Omental fat pad (tissue), 4 donors: ENCODE results near the gene C8G. TPM values are rescaled to one million over a fixed set of nuclear protein-coding genes. Genes with fewer than 3 reads are reported as not detected.

Experiments
- ATAC-seq: fragments of 150-250 bp; one replicate; pipeline ENCODE4 v1.9.1; 2016; ENCODE audit warnings: mild to moderate bottlenecking, moderate library complexity; ENCODE audit not compliant: low FRiP score
- DNase-seq: peaks from one replicate; pipeline ENCODE4 v3.0.0-alpha.2; 2019; ENCODE audit warnings: low spot score
- CTCF ChIP-seq, 3 donors: fragments of 450-650 bp; IDR thresholded peaks; one replicate each; pipeline ENCODE4 v1.5.1; 2016 to 2017; ENCODE audit warnings: antibody characterized with exemption in 3 of 3, mild to moderate bottlenecking in 3 of 3, moderate library complexity in 2 of 3
- total RNA-seq, 4 donors: library from RNA; depleted of rRNA; stranded (reverse); fragments of >200 nt; gene quantifications; one replicate each; pipeline ENCODE4 v1.1.0, GENCODE V29; 2016

The C8G gene
- total RNA-seq, 4 donors from 2014 or later = 4.3 TPM; not detected in 3

GRCh38 chr9:136960938-136961275 is 15.9 kb downstream of the C8G start:
- ATAC-seq = no peak
- TF ChIP-seq CTCF (IDR thresholded peaks at IDR 0.05) = no peak
- DNase-seq = no peak

DNA sequence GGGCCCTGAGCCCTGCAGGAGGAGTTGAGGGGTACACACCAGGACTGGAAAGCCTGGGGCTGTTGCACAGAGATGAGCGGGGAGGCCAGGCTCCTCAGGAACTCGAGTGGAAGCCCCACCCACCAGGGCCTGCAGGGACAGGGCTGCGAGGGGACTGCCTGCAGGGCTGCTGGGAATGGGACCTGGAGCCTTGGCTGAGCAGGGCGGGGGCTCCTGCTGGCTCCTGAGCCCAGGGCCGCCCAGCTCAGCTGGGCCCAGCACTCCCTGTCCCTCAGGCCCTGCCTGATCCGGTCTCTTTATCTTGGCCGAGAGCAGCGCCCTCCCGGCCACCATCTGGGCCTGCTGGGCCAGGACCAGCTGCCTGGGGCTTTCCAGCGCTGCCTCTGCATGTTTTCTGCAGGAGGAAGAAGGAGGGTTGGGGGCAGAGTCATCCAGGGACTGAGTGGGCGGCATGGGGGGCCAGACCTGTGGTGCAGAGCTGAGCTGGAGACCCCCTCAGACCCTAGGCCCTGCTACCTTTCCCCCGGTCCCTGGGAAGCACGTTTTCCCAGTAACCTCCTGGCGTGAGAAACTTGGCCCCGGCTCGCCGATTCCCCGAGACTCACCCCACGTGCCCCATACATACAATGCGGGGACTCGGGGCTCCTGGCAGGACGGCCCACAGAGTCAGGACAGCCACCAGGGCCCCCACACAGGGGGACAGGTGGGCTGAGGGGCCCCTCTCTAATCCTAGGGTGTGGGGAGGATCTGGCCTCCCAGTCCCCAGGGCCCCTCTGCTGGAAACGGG is 16.4 kb downstream of the C8G start:
- ATAC-seq (no peak), DNase-seq (no peak)
- TF ChIP-seq CTCF (IDR thresholded peaks at IDR 0.05) = no peak

DNA sequence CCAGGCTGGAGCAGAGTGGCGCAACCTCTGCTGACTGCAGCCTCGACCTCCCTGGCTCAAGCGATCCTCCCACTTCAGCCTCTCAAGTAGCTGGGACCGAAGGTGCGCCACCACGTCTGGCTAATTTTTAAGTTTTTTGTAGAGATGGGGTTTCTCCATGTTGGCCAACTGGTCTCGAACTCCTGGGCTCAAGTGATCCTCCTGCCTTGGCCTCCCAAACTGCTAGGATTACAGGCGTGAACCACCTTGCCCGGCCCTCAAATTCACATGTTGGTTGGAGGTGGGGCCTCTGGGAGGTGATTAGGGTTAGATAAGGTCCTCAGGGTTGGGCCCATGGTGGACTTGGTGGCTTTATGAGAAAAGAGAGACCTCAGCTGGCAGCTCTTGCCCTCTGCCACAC is 17.1 kb downstream of the C8G start:
- no peak for ATAC-seq
- no peak for TF ChIP-seq CTCF (IDR thresholded peaks at IDR 0.05)
- DNase-seq = no peak

DNA sequence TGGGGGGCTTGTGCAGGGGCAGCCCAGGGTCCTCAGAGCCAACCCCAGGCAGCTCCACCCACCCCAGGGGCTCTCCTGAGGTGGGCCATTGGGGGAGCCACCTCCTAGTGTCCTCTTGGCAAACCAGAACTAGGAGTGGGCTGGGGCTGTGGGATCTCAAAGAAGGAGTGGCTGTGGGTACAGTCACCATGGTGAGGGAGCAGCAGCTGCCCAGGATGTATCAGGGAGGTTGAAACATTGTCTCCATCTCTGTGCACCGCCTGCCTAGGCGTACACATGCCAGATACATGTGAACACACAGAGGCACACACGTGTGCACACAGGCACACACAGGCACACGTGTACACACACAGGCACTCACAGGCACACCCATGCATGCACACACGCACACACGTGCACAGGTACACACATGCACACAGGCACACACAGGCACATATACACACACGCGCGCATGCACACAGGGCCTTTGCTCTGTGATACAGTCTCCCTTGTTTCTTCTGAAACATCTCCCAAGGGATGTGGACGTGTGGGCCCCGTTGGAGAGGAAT is 17.7 kb downstream of the C8G start:
- no peak for DNase-seq
- no peak for TF ChIP-seq CTCF (IDR thresholded peaks at IDR 0.05)
- no peak for ATAC-seq

DNA sequence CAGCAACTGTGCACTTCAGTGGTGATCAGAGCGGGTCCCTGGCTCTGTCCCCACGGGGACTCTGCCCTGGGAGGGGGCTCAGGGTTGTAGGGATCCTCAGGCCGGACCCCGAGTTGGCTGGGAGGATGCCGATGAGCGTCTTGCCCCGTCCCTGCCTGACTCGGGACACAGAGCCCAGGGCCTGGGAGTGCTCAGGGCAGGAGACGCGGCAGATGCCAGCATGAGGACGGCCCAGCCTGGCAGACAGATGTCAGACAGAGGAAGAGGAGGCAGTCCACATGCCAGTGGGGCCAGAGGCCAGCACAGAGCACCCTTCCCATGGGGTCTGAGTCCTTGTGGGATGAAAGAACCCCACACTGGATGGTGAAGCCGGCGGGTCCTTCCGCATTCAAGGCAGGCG is 18.3 kb downstream of the C8G start:
- DNase-seq = no peak
- ATAC-seq = no peak

DNA sequence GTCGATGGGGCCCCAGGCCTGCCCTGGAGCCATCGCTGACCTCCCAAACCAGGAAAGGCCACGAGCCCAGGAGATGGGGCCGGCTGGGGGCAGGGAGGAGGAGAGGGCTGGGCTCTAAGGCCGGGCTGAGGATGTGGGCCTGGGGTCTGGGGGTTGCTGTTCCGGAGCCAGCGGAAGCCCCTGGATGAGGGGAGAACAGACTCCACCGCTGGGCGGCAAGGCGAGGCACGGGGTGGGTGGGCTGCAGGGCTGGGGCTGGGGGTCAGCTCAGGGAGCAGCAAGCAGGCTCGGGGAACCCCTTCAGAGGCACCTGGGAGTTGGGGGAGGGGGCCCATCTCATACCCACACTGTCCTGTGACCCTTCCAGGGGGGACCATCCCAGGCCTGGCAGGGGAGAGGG is 18.7 kb downstream of the C8G start:
- TF ChIP-seq CTCF (IDR thresholded peaks at IDR 0.05) = no peak
- DNase-seq (no peak), ATAC-seq (no peak)

More for the DNA sequence above, 18.3 kb downstream of the C8G start:
- no peak for TF ChIP-seq CTCF (IDR thresholded peaks at IDR 0.05)

DNA sequence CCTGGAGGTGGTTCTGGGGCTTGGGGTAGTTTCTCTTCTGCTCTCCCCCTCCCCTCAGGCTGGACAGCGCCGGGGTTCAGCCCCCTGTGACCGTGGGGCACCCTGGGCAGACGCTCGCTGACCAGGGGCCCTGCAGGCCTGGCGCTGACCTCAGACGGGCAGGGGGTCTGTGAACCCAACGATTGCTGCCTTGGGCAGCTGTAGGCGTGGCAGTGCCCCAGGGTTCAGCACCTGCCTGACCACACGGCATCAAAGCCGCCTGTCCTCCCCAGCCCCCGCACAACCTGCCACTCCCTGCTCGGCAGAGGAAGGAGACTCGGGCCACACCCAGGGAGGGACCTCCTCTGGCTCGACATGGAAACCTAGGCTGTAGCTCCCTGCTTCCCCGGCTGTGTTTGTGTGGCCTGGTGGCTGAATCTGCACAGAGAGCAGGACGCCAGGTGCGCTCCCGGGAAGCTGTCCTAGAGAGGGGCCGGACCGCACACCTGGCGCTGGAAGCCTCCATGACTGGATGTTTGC is 19.2 kb downstream of the C8G start:
- ATAC-seq = no peak
- TF ChIP-seq CTCF (IDR thresholded peaks at IDR 0.05) = no peak

More for the DNA sequence above, 19.2 kb downstream of the C8G start:
- no peak for DNase-seq
